Measurements from ENCODE around the gene GDF10. TPM values are rescaled to one million over a fixed set of nuclear protein-coding genes. Genes with fewer than 3 reads are reported as not detected.

The GDF10 gene
- total and polyA plus RNA-seq, 4 donors: 2.3 to 34.7 (median 16.6) TPM

- TF ChIP-seq CTCF (IDR thresholded peaks at IDR 0.05; ENCODE audit: control extremely low read depth, extremely low read depth): no peak
- Histone ChIP-seq H3K9me3 (ENCODE audit: control insufficient read depth in 4 of 4, insufficient read depth in 3 of 4, low read length in 3 of 4) (peaks cover 0 to 3% (median 0%) of the 10 kb centered on the region in 4 donors), H3K4me1 (ENCODE audit: control insufficient read depth in 5 of 5, insufficient read depth in 5 of 5, low read length in 5 of 5) (peaks cover 0 to 16% (median 3%) of the 10 kb centered on the region in 5 donors), H3K9ac (ENCODE audit: insufficient read depth in 1 of 2, low read length in 2 of 2) (no peak overlapping the region), H3K27me3 (ENCODE audit: control insufficient read depth in 3 of 3, insufficient read depth in 3 of 3, low read length in 2 of 3) (no peaks in the 10 kb centered on the region), H3K27ac (ENCODE audit: low read depth in 1 of 2, low read length in 1 of 2) (no peak overlapping the region), H3K36me3 (ENCODE audit: control insufficient read depth in 4 of 4, insufficient read depth in 4 of 4, low read length in 4 of 4) (no peaks in the 10 kb centered on the region), H3K4me3 (no peak overlapping the region)
- DNase-seq: no peak
- no peak for ATAC-seq (ENCODE audit: insufficient read depth, low FRiP score)
- 85 to 95% methylated on average over 4 of the region's 4 CpGs for WGBS, 2 donors
Observed at GRCh38 chr10:47286116-47286505, 13.9 kb upstream of the GDF10 start.

- Histone ChIP-seq H3K4me1 (ENCODE audit: control insufficient read depth in 5 of 5, insufficient read depth in 5 of 5, low read length in 5 of 5) (peaks cover 0 to 16% (median 3%) of the 10 kb centered on the region in 5 donors), H3K4me3 (no peak overlapping the region), H3K9me3 (ENCODE audit: control insufficient read depth in 4 of 4, insufficient read depth in 3 of 4, low read length in 3 of 4) (peaks cover 0 to 3% (median 0%) of the 10 kb centered on the region in 4 donors), H3K27me3 (ENCODE audit: control insufficient read depth in 3 of 3, insufficient read depth in 3 of 3, low read length in 2 of 3) (no peaks in the 10 kb centered on the region), H3K27ac (ENCODE audit: low read depth in 1 of 2, low read length in 1 of 2) (no peak overlapping the region), H3K36me3 (ENCODE audit: control insufficient read depth in 4 of 4, insufficient read depth in 4 of 4, low read length in 4 of 4) (no peaks in the 10 kb centered on the region), H3K9ac (ENCODE audit: insufficient read depth in 1 of 2, low read length in 2 of 2) (no peak overlapping the region)
- DNase-seq: no peak
- no peak for ATAC-seq (ENCODE audit: insufficient read depth, low FRiP score)
- no peak for TF ChIP-seq CTCF (IDR thresholded peaks at IDR 0.05; ENCODE audit: control extremely low read depth, extremely low read depth)
- 80 to 87% methylated on average over 4 of the region's 4 CpGs for WGBS, 2 donors
Observed at GRCh38 chr10:47286591-47287315, 13.2 kb upstream of the GDF10 start.

GRCh38 chr10:47287365-47287802, 12.6 kb upstream of the GDF10 start:
- Histone ChIP-seq H3K9me3 (ENCODE audit: control insufficient read depth in 4 of 4, insufficient read depth in 3 of 4, low read length in 3 of 4) (peaks cover 0 to 3% (median 0%) of the 10 kb centered on the region in 4 donors), H3K4me3 (no peak overlapping the region), H3K27ac (ENCODE audit: low read depth in 1 of 2, low read length in 1 of 2) (no peak overlapping the region), H3K27me3 (ENCODE audit: control insufficient read depth in 3 of 3, insufficient read depth in 3 of 3, low read length in 2 of 3) (no peaks in the 10 kb centered on the region), H3K9ac (ENCODE audit: insufficient read depth in 1 of 2, low read length in 2 of 2) (no peak overlapping the region), H3K36me3 (ENCODE audit: control insufficient read depth in 4 of 4, insufficient read depth in 4 of 4, low read length in 4 of 4) (no peaks in the 10 kb centered on the region), H3K4me1 (ENCODE audit: control insufficient read depth in 5 of 5, insufficient read depth in 5 of 5, low read length in 5 of 5) (peaks cover 0 to 16% (median 3%) of the 10 kb centered on the region in 5 donors)
- 63 to 82% methylated on average over 12 of the region's 12 CpGs for WGBS, 2 donors
- no peak for ATAC-seq (ENCODE audit: insufficient read depth, low FRiP score)
- DNase-seq: peak; percentile 64 to 80 (median 65)
- no peak for TF ChIP-seq CTCF (IDR thresholded peaks at IDR 0.05; ENCODE audit: control extremely low read depth, extremely low read depth)
